H1 (cell line): ENCODE data around the gene ATP6V1C2. TPM values are rescaled to one million over a fixed set of nuclear protein-coding genes. Genes with fewer than 3 reads are reported as not detected.
A peak's percentile ranks its signal among the peaks of the same experiment; 100 is the strongest.

Experiments used
- CTCF ChIA-PET: fragments of 300-600 bp; sonication (Branson Sonifier 250); formaldehyde crosslinking; loops from one replicate; lab custom pipeline; 2021; ENCODE audit not compliant: partially characterized antibody; lab: Charles Lee
- POLR2A ChIA-PET: fragments of 300-600 bp; sonication (Branson Sonifier 250); formaldehyde crosslinking; loops from one replicate; lab custom pipeline; 2021; ENCODE audit warnings: inconsistent platforms; ENCODE audit not compliant: partially characterized antibody; lab: Charles Lee
- DNase-seq, 2 experiments: peaks; one replicate each; pipeline versions ENCODE4 v3.0.0 to v3.0.0-alpha.2; 2010 to 2022; ENCODE audit warnings: low spot score in 2 of 2, low read depth in 1 of 2, mixed read lengths in 1 of 2
- FAIRE-seq: peaks from 2 replicates; lab custom pipeline; 2011; peaks lifted over from hg19 to GRCh38; lab: Jason Lieb, UNC
- H2AFZ ChIP-seq: 2 replicates; pipeline ENCODE4 v1.8.1; 2012; ENCODE audit warnings: low read length, inconsistent platforms
- H2AK5ac ChIP-seq: 2 replicates; pipeline ENCODE4 v1.6.1; 2013; ENCODE audit warnings: low read depth, low read length
- H2BK120ac ChIP-seq: replicated peaks from 2 replicates; pipeline ENCODE3; 2013; ENCODE audit warnings: low read depth, low read length, inconsistent platforms
- H2BK12ac ChIP-seq: 2 replicates; pipeline ENCODE4 v1.6.1; 2013; ENCODE audit warnings: low read depth, low read length
- H2BK15ac ChIP-seq: 2 replicates; pipeline ENCODE4 v1.6.1; 2013; ENCODE audit warnings: low read length
- H2BK20ac ChIP-seq: 2 replicates; pipeline ENCODE4 v1.6.1; 2013; ENCODE audit warnings: low read length
- H2BK5ac ChIP-seq: 2 replicates; pipeline ENCODE4 v1.6.1; 2013; ENCODE audit warnings: low read depth, low read length
- H3K14ac ChIP-seq: 2 replicates; pipeline ENCODE4 v1.6.1; 2013; ENCODE audit warnings: inconsistent platforms; ENCODE audit not compliant: insufficient read length
- H3K18ac ChIP-seq: 2 replicates; pipeline ENCODE4 v1.6.1; 2013; ENCODE audit warnings: low read length; ENCODE audit errors: extremely low read depth
- H3K23ac ChIP-seq: 2 replicates; pipeline ENCODE4 v1.6.1; 2013; ENCODE audit warnings: inconsistent platforms; ENCODE audit not compliant: insufficient read length
- H3K23me2 ChIP-seq: 2 replicates; pipeline ENCODE4 v1.6.1; 2013; ENCODE audit warnings: low read depth, low read length
- H3K27ac ChIP-seq: 2 replicates; pipeline ENCODE4 v1.6.1; 2011; ENCODE audit warnings: low read depth, low read length, inconsistent platforms
- H3K27me3 ChIP-seq, 4 experiments: replicated peaks in 1 of 4; 1 replicate in 1 of 4; 2 replicates in 3 of 4; pipeline versions ENCODE4 v1.6.1 to v1.8.1; 2011 to 2013; ENCODE audit warnings: low read length in 3 of 4, mild to moderate bottlenecking in 3 of 4, inconsistent platforms in 2 of 4, mixed read lengths in 2 of 4, moderate library complexity in 1 of 4; ENCODE audit not compliant: control insufficient read depth in 3 of 4, insufficient read depth in 3 of 4; ENCODE audit errors: extremely low read depth in 1 of 4
- H3K36me3 ChIP-seq, 4 experiments: 2 replicates each; pipeline versions ENCODE4 v1.6.1 to v1.8.1; 2011 to 2013; ENCODE audit warnings: mild to moderate bottlenecking in 4 of 4, low read length in 3 of 4, moderate library complexity in 2 of 4, control low read depth in 1 of 4, inconsistent platforms in 1 of 4; ENCODE audit not compliant: insufficient read depth in 4 of 4, control insufficient read depth in 2 of 4
- H3K4ac ChIP-seq: replicated peaks from 2 replicates; pipeline ENCODE3; 2013; ENCODE audit warnings: low read length, low read depth, mixed read lengths, inconsistent platforms; ENCODE audit not compliant: insufficient read length
- H3K4me1 ChIP-seq, 4 experiments: replicated peaks in 1 of 4; 1 replicate in 1 of 4; 2 replicates in 3 of 4; pipeline versions ENCODE4 v1.6.1 to v1.8.1; 2011 to 2013; ENCODE audit warnings: low read length in 3 of 4, inconsistent platforms in 2 of 4, mixed read lengths in 1 of 4; ENCODE audit not compliant: insufficient read depth in 4 of 4, control insufficient read depth in 3 of 4
- H3K4me2 ChIP-seq, 2 experiments: 2 replicates each; pipeline versions ENCODE4 v1.6.1 to v1.8.1; 2011 to 2013; ENCODE audit warnings: low read depth in 2 of 2, low read length in 2 of 2, control low read depth in 1 of 2, inconsistent platforms in 1 of 2, mild to moderate bottlenecking in 1 of 2; ENCODE audit not compliant: insufficient read depth in 1 of 2
- H3K4me3 ChIP-seq, 4 experiments: fragments of 200-600, 300-600 bp in 1 of 4; sonication (generic), shearing (Covaris generic), sonication (Bioruptor Twin) in 1 of 4; 2 replicates each; pipeline versions ENCODE4 v1.5.1 to v1.8.1; 2011 to 2016; ENCODE audit warnings: low read length in 4 of 4, low read depth in 3 of 4, control low read depth in 2 of 4, inconsistent platforms in 2 of 4, mild to moderate bottlenecking in 2 of 4, mixed read lengths in 1 of 4, moderate library complexity in 1 of 4; ENCODE audit not compliant: insufficient read depth in 2 of 4; ENCODE audit errors: extremely low read depth in 1 of 4
- H3K56ac ChIP-seq: replicated peaks from 2 replicates; pipeline ENCODE3; 2013; ENCODE audit warnings: low read depth, mild to moderate bottlenecking, mixed read lengths, low read length, inconsistent platforms; ENCODE audit not compliant: insufficient read length
- H3K79me1 ChIP-seq: 2 replicates; pipeline ENCODE4 v1.6.1; 2013; ENCODE audit warnings: low read depth, low read length, control low read depth
- H3K79me2 ChIP-seq, 2 experiments: 2 replicates each; pipeline versions ENCODE4 v1.6.1 to v1.8.1; 2012 to 2013; ENCODE audit warnings: low read length in 2 of 2, mild to moderate bottlenecking in 2 of 2, inconsistent platforms in 1 of 2; ENCODE audit not compliant: insufficient read depth in 2 of 2, control insufficient read depth in 1 of 2
- H3K9ac ChIP-seq, 4 experiments: replicated peaks in 1 of 4; 1 replicate in 1 of 4; 2 replicates in 3 of 4; pipeline versions ENCODE4 v1.6.1 to v1.8.1; 2011 to 2013; ENCODE audit warnings: low read depth in 3 of 4, low read length in 3 of 4, control low read depth in 2 of 4, mild to moderate bottlenecking in 2 of 4, moderate library complexity in 2 of 4, inconsistent platforms in 1 of 4; ENCODE audit errors: extremely low read depth in 1 of 4
- H3K9me3 ChIP-seq, 2 experiments: 2 replicates each; pipeline versions ENCODE4 v1.6.1 to v1.8.1; 2012 to 2013; ENCODE audit warnings: mild to moderate bottlenecking in 2 of 2, moderate library complexity in 2 of 2, control low read depth in 1 of 2, inconsistent platforms in 1 of 2, low read depth in 1 of 2, low read length in 1 of 2, mixed read lengths in 1 of 2; ENCODE audit not compliant: insufficient read depth in 2 of 2
- H4K20me1 ChIP-seq, 2 experiments: replicated peaks in 1 of 2; 2 replicates each; pipeline versions ENCODE3 to v1.8.1; 2011 to 2013; ENCODE audit warnings: inconsistent platforms in 2 of 2, low read length in 2 of 2, mild to moderate bottlenecking in 1 of 2; ENCODE audit not compliant: insufficient read depth in 2 of 2, control insufficient read depth in 1 of 2
- H4K5ac ChIP-seq: 2 replicates; pipeline ENCODE4 v1.6.1; 2013; ENCODE audit warnings: low read length, low read depth, mixed read lengths, inconsistent platforms; ENCODE audit not compliant: insufficient read length
- H4K8ac ChIP-seq: 2 replicates; pipeline ENCODE4 v1.8.0; 2013; ENCODE audit warnings: mild to moderate bottlenecking, moderate library complexity, low read length, inconsistent platforms; ENCODE audit not compliant: insufficient read depth; ENCODE audit errors: extremely low read depth
- H4K91ac ChIP-seq: replicated peaks from 2 replicates; pipeline ENCODE3; 2013; ENCODE audit warnings: low read length, mixed read lengths, inconsistent platforms; ENCODE audit not compliant: insufficient read length
- CBX5 ChIP-seq: fragments of 300-800, 300-1000 bp; sonication (generic); IDR thresholded peaks from 2 replicates; pipeline ENCODE4 v1.7.1; 2016; ENCODE audit warnings: antibody characterized with exemption, low read length, low read depth
- CREB1 ChIP-seq: IDR thresholded peaks from 2 replicates; pipeline ENCODE4 v1.6.1; 2012; ENCODE audit warnings: inconsistent platforms
- EP300 ChIP-seq, 2 experiments: IDR thresholded peaks; 1 replicate in 1 of 2; 2 replicates in 1 of 2; pipeline ENCODE4 v1.6.1; 2011 to 2012; ENCODE audit warnings: low read depth in 2 of 2, low read length in 2 of 2, mild to moderate bottlenecking in 2 of 2, borderline replicate concordance in 1 of 2, inconsistent platforms in 1 of 2, moderate library complexity in 1 of 2
- JUN ChIP-seq: IDR thresholded peaks from 2 replicates; pipeline ENCODE4 v1.6.1; 2011; ENCODE audit warnings: low read depth, mild to moderate bottlenecking, improper control_type of control experiment, low read length
- MAFK ChIP-seq: IDR thresholded peaks from 2 replicates; pipeline ENCODE4 v1.6.1; 2012; ENCODE audit warnings: low read depth, mild to moderate bottlenecking, improper control_type of control experiment, low read length
- MAX ChIP-seq: IDR thresholded peaks from 2 replicates; pipeline ENCODE4 v1.6.1; 2012; ENCODE audit warnings: inconsistent platforms
- RXRA ChIP-seq: IDR thresholded peaks from 2 replicates; pipeline ENCODE4 v1.6.1; 2011; ENCODE audit warnings: low read depth, mild to moderate bottlenecking, low read length, moderate library complexity; ENCODE audit not compliant: insufficient read depth
- USF2 ChIP-seq: IDR thresholded peaks from 2 replicates; pipeline ENCODE4 v1.6.1; 2011; ENCODE audit warnings: low read length, improper control_type of control experiment
- WGBS, 2 experiments: shearing (Covaris generic) in 1 of 2; methylation state at CpG; one replicate each; pipeline versions ENCODE4 v1.1.6 to v1.1.7; 2013 to 2015; ENCODE audit warnings: low lambda C conversion rate in 2 of 2, mixed read lengths in 2 of 2, inconsistent platforms in 1 of 2, low coverage in 1 of 2, missing lambda C conversion rate in 1 of 2; ENCODE audit not compliant: insufficient replicate concordance in 2 of 2, insufficient coverage in 1 of 2, insufficient read length in 1 of 2; ENCODE audit errors: extremely low coverage in 1 of 2, missing lambda C conversion rate in 1 of 2; 5-methylcytosine and 5-hydroxymethylcytosine counted together
- polyA plus RNA-seq, 7 experiments: library from polyadenylated mRNA; depleted of rRNA in 3 of 7; stranded (reverse) in 5 of 7; unstranded in 2 of 7; fragments of >200 nt in 5 of 7; fragments of 200-250 nt in 2 of 7; gene quantifications; 1 replicate in 5 of 7; 2 replicates in 1 of 7; 4 replicates in 1 of 7; pipeline versions ENCODE4 v1.2.1 to v1.2.3, GENCODE V29; 2011 to 2013; ENCODE audit warnings: missing spikeins in 2 of 7, mixed read lengths in 2 of 7
- total RNA-seq: library from RNA; stranded (reverse); fragmentation: NEBNext Ultra II Directional; extraction: Animal tissue kit (Norgen Biotek cat#: 25700); gene quantifications from 2 replicates; pipeline ENCODE4 v1.2.1, GENCODE V29; 2021

The ATP6V1C2 gene
- total and polyA plus RNA-seq, 2 of the 8 experiments (the other 6 are each of a cell fraction or from before 2014, with no cell fraction given): 0.29 to 0.74 TPM

GRCh38 chr2:10779776-10780490, 58.5 kb downstream of the ATP6V1C2 start:
- H3K4ac ChIP-seq: no peak overlapping the region
- no peak overlapping the region for H3K56ac ChIP-seq
- CTCF ChIA-PET: interaction anchor here (0.8 to 3.7 kb wide), 4 partner anchors 9 to 71 kb away, joined by 3 to 20 read pairs (median 4); no protein-coding TSS in a partner anchor
- H3K27ac ChIP-seq: no peak overlapping the region
- H3K23ac ChIP-seq: no peak overlapping the region
- H4K91ac ChIP-seq: no peak overlapping the region
- no peaks in the 10 kb centered on the region for H3K27me3 ChIP-seq
- peaks cover 0 to 4% (median 2%) of the 10 kb centered on the region in 4 experiments; a peak in 3 of 7 replicates for H3K4me1 ChIP-seq
- DNase-seq (no peak), FAIRE-seq (no peak)
- no peak overlapping the region for H3K4me3 ChIP-seq
- no peaks in the 10 kb centered on the region for H3K23me2 ChIP-seq
- POLR2A ChIA-PET: no interaction called here
- no peak overlapping the region for H2BK12ac ChIP-seq
- no peaks in the 10 kb centered on the region for H3K79me2 ChIP-seq
- H3K36me3 ChIP-seq: peaks cover 29 to 54% (median 40%) of the 10 kb centered on the region in 4 experiments
- H4K5ac ChIP-seq: no peak overlapping the region
- H3K9ac ChIP-seq: no peak overlapping the region
- H3K14ac ChIP-seq: no peak overlapping the region
- no peak overlapping the region for H2BK5ac ChIP-seq
- H2BK120ac ChIP-seq: no peak overlapping the region
- no peak overlapping the region for H3K4me2 ChIP-seq
- WGBS, 2 experiments: 94% methylated on average over 25 of the region's 25 CpGs; no CpG with 5 or more reads in 1 of the 2 experiments
- H2AFZ ChIP-seq: no peak overlapping the region
- no peak overlapping the region for H2AK5ac ChIP-seq
- H3K79me1 ChIP-seq: peaks cover 3% of the 10 kb centered on the region; the same call in 1 of the 2 replicates
- peaks cover 0 to 21% of the 10 kb centered on the region in 2 experiments for H4K20me1 ChIP-seq
- H2BK20ac ChIP-seq: no peak overlapping the region
- H3K9me3 ChIP-seq: no peaks in the 10 kb centered on the region
- no peak overlapping the region for H2BK15ac ChIP-seq
- peak overlapping the region; percentile 64 for H4K8ac ChIP-seq
- H3K18ac ChIP-seq: no peak overlapping the region
- no peak for TF ChIP-seq CBX5
- TF ChIP-seq CREB1: no peak
- no peak for TF ChIP-seq RXRA
- no peak for TF ChIP-seq MAX
- TF ChIP-seq USF2: no peak
- no peak for TF ChIP-seq EP300 (IDR thresholded peaks at IDR 0.05; ENCODE audit: borderline replicate concordance in 1 of 2, low read depth in 2 of 2, low read length in 2 of 2)
- no peak for TF ChIP-seq JUN
- TF ChIP-seq MAFK: no peak
